Esophagus squamous epithelium (tissue), 4 donors: Measurements from ENCODE around the gene C11orf58.

ENCODE experiments used
- CTCF ChIP-seq, 6 experiments: fragments of 450-650 bp in 4 of 6; fragments of 200-600 bp in 2 of 6; sonication (generic) in 2 of 6; IDR thresholded peaks; one replicate each; pipeline ENCODE4 v1.5.1; 2016 to 2019; ENCODE audit warnings: antibody characterized with exemption in 6 of 6, mild to moderate bottlenecking in 4 of 6, moderate library complexity in 4 of 6
- POLR2A ChIP-seq, 4 donors: fragments of 450-650 bp; IDR thresholded peaks; one replicate each; pipeline ENCODE4 v1.6.1; 2017; ENCODE audit warnings: antibody characterized with exemption in 4 of 4, mild to moderate bottlenecking in 4 of 4, moderate library complexity in 3 of 4

- TF ChIP-seq CTCF (IDR thresholded peaks at IDR 0.05) (no peak), POLR2A (IDR thresholded peaks at IDR 0.05) (no peak)
Observed at GRCh38 chr11:16805938-16806337, 67.5 kb downstream of the C11orf58 start.
